Measurements from ENCODE around the gene ALOX5. TPM values are rescaled to one million over a fixed set of nuclear protein-coding genes. Genes with fewer than 3 reads are reported as not detected.

ALOX5 gene
- total and polyA plus RNA-seq, 10 of the 15 experiments (the other 5 are each of a cell fraction or from before 2014, with no cell fraction given): 0.43 to 102 (median 34.2) TPM

GRCh38 chr10:45417746-45418145, 43.7 kb downstream of the ALOX5 start:
- H3K79me2 ChIP-seq (ENCODE audit: control insufficient read depth, insufficient read depth, low read length): peaks cover 12% of the 10 kb centered on the region
- H3K4me2 ChIP-seq (ENCODE audit: control insufficient read depth, insufficient read depth): no peak overlapping the region
- no peaks in the 10 kb centered on the region for H4K20me1 ChIP-seq (ENCODE audit: control insufficient read depth, insufficient read depth)
- H3K27me3 ChIP-seq (replicated peaks in 1 of 2; ENCODE audit: control insufficient read depth in 2 of 2, insufficient read depth in 2 of 2, low read length in 1 of 2): no peaks in the 10 kb centered on the region
- peaks cover 34% of the 10 kb centered on the region for H3K4me1 ChIP-seq (ENCODE audit: control insufficient read depth, insufficient read depth, low read length)
- no peak for DNase-seq (ENCODE audit: low read depth, low spot score)
- intact Hi-C loops (cut with micrococcal nuclease; ENCODE audit: unreplicated experiment): no loop called here
- H3K27ac ChIP-seq (ENCODE audit: control insufficient read depth, insufficient read depth): no peak overlapping the region
- CTCF ChIA-PET: interaction anchor here (1.4 to 4.4 kb wide), 2 partner anchors 43 to 168 kb away, joined by 3 to 21 read pairs; no protein-coding TSS in a partner anchor
- peaks cover 0 to 3% of the 10 kb centered on the region in 2 experiments; a peak in 1 of 4 replicates for H3K36me3 ChIP-seq (ENCODE audit: control insufficient read depth in 2 of 2, insufficient read depth in 2 of 2, low read length in 1 of 2)
- no peak overlapping the region for H3K9ac ChIP-seq (ENCODE audit: control insufficient read depth, insufficient read depth, low read length)
- H3K9me3 ChIP-seq (replicated peaks; ENCODE audit: control insufficient read depth, insufficient read depth, low read length): no peaks in the 10 kb centered on the region; the same call in 2 of the 3 replicates
- WGBS (ENCODE audit: insufficient coverage, insufficient replicate concordance, low lambda C conversion rate, missing lambda C conversion rate): 83% methylated on average over 6 of the region's 6 CpGs
- H3K4me3 ChIP-seq: no peak overlapping the region
- ATAC-seq: no peak
- RAD21 ChIA-PET (ENCODE audit: unreplicated experiment): interaction anchor here (3.8 kb wide), 1 partner anchor 48 kb away, joined by 18 read pairs; no protein-coding TSS in a partner anchor
- BruUV-seq (replicated peaks): no TSS peak
- SMC1A ChIA-PET (ENCODE audit: uncharacterized antibody, unreplicated experiment): interaction anchor here (0.6 kb wide), 1 partner anchor 43 kb away, joined by 3 read pairs; no protein-coding TSS in a partner anchor
- POLR2A ChIA-PET: no interaction called here
- in situ Hi-C loops (cut with MboI): no loop called here
- no peak overlapping the region for H2AFZ ChIP-seq (ENCODE audit: control insufficient read depth, low read depth, low read length)
- no peak for FAIRE-seq
- TF ChIP-seq RELA (IDR thresholded peaks at IDR 0.05; ENCODE audit: borderline replicate concordance, partially characterized antibody) (no peak), SUZ12 (IDR thresholded peaks at IDR 0.05; ENCODE audit: unreplicated experiment) (no peak), PAX8 (IDR thresholded peaks at IDR 0.05) (no peak), NKRF (conservative IDR thresholded peaks at IDR 0.05) (no peak), TCF7 (IDR thresholded peaks at IDR 0.05; ENCODE audit: borderline replicate concordance) (no peak), TARDBP (IDR thresholded peaks at IDR 0.05; ENCODE audit: borderline replicate concordance) (no peak), ZNF592 (IDR thresholded peaks at IDR 0.05) (no peak), GATAD2B (conservative IDR thresholded peaks at IDR 0.05; ENCODE audit: low read depth) (no peak), TCF3 (IDR thresholded peaks at IDR 0.05; ENCODE audit: borderline replicate concordance, insufficient read depth, low read depth, low read length) (no peak), HDAC2 (IDR thresholded peaks at IDR 0.05) (no peak), BCL11A (IDR thresholded peaks at IDR 0.05; ENCODE audit: low read depth, low read length) (no peak), ZBTB33 (IDR thresholded peaks at IDR 0.05) (no peak), CBX5 (IDR thresholded peaks at IDR 0.05; ENCODE audit: low read depth) (no peak), NFXL1 (IDR thresholded peaks at IDR 0.05; ENCODE audit: borderline replicate concordance) (no peak), RAD21 (IDR thresholded peaks at IDR 0.05; ENCODE audit: insufficient read depth, low read depth, low read length) (no peak), SREBF1 (IDR thresholded peaks at IDR 0.05; ENCODE audit: low read length) (no peak)
